ENCODE data around the gene PTPRN2. TPM values are rescaled to one million over a fixed set of nuclear protein-coding genes. Genes with fewer than 3 reads are reported as not detected.
A peak's percentile ranks its signal among the peaks of the same experiment; 100 is the strongest.

Gene PTPRN2
- total and polyA plus RNA-seq, 2 of the 13 experiments (the other 11 are each of a cell fraction or from before 2014, with no cell fraction given): 2.5 to 24.2 TPM

DNA sequence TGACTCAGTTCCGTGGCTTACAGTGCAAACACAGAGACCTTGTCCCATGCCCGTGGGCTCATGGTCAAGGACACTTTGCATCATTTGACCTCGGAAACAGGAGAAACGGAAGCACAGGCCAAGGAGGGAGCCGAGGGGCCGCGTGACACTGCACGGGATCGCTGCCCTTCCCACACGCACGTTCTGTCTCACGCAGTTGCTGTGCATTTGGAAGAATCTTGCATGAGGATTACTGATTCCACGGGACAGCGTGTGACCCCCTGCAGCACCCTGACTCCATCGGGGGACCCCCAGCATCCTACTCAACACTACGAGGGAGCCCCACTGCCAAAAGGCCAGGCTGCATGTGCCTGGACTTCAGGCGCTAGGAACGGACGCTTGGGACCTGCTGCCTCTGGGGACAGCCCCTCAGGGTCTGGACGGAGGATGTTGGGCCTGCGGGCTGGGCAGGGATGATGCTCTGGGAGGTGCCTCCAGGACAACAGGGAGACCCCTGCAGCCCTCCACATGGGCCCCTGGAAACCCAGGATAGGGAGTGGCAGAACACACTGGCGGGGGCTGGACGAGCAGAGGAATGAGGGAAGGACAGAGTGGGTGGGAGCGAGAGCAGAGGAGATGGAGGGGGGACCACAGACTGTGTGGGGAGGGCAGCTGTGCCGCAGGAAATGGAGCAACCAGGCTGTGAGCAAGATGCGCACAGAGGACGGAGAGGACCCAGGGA, 1028.6 kb downstream of the PTPRN2 start (continued):
- TF ChIP-seq TCF12 (IDR thresholded peaks at IDR 0.05): no peak
- 0 out of 2 replicates have a peak, but pooled peaks have one; percentile 38 for TF ChIP-seq TCF12 (CRISPR knock-in tag; IDR thresholded peaks at IDR 0.05)
- no peak for TF ChIP-seq EEA1 (CRISPR knock-in tag; IDR thresholded peaks at IDR 0.05; ENCODE audit: borderline replicate concordance)
- TF ChIP-seq POLR2A (IDR thresholded peaks at IDR 0.05; ENCODE audit: insufficient read depth in 1 of 2, low read depth in 2 of 2, low read length in 2 of 2): no peak
- no peak for TF ChIP-seq NFIC (IDR thresholded peaks at IDR 0.05; ENCODE audit: low read length)
- TF ChIP-seq HDAC2 (CRISPR knock-in tag; IDR thresholded peaks at IDR 0.05): peak; percentile 86
- peak; percentile 72; the same call in 1 of the 2 replicates for TF ChIP-seq RXRB (CRISPR knock-in tag; IDR thresholded peaks at IDR 0.05; ENCODE audit: borderline replicate concordance)
- no peak for TF ChIP-seq FOXC1 (CRISPR knock-in tag; IDR thresholded peaks at IDR 0.05; ENCODE audit: borderline replicate concordance)
- TF ChIP-seq DMAP1 (CRISPR knock-in tag; IDR thresholded peaks at IDR 0.05): peak; percentile 5; the same call in 1 of the 2 replicates
- peak; percentile 72; the same call in 1 of the 2 replicates for TF ChIP-seq ZNF772 (CRISPR knock-in tag; IDR thresholded peaks at IDR 0.05)
- TF ChIP-seq ZNF547 (CRISPR knock-in tag; IDR thresholded peaks at IDR 0.05): peak; percentile 60; the same call in 1 of the 2 replicates
- TF ChIP-seq HDAC1 (CRISPR knock-in tag; IDR thresholded peaks at IDR 0.05): peak; percentile 78
- TF ChIP-seq, protein P1, sequence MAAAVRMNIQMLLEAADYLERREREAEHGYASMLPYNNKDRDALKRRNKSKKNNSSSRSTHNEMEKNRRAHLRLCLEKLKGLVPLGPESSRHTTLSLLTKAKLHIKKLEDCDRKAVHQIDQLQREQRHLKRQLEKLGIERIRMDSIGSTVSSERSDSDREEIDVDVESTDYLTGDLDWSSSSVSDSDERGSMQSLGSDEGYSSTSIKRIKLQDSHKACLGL (CRISPR knock-in tag; IDR thresholded peaks at IDR 0.05): peak; percentile 15; the same call in 1 of the 2 replicates
- no peak for TF ChIP-seq YY1 (IDR thresholded peaks at IDR 0.05; ENCODE audit: insufficient read depth, insufficient replicate concordance, low read depth, low read length)
- TF ChIP-seq U2AF2 (IDR thresholded peaks at IDR 0.05; ENCODE audit: low read depth, low read length): no peak
- no peak for TF ChIP-seq YEATS4 (CRISPR knock-in tag; IDR thresholded peaks at IDR 0.05; ENCODE audit: borderline replicate concordance)
- no peak for TF ChIP-seq ARNT2 (CRISPR knock-in tag; IDR thresholded peaks at IDR 0.05; ENCODE audit: low read depth)
- TF ChIP-seq ZNF30 (CRISPR knock-in tag; IDR thresholded peaks at IDR 0.05): no peak
- no peak for TF ChIP-seq ATF2 (CRISPR knock-in tag; IDR thresholded peaks at IDR 0.05)
- no peak for TF ChIP-seq SOX6 (IDR thresholded peaks at IDR 0.05)
- peak; percentile 48; the same call in 1 of the 2 replicates for TF ChIP-seq SOX6 (CRISPR knock-in tag; IDR thresholded peaks at IDR 0.05)
- 0 out of 2 replicates have a peak, but pooled peaks have one; percentile 3 for TF ChIP-seq ZBTB20 (CRISPR knock-in tag; IDR thresholded peaks at IDR 0.05; ENCODE audit: borderline replicate concordance, low read depth)
- peak; percentile 72; the same call in 1 of the 2 replicates for TF ChIP-seq HNF1B (CRISPR knock-in tag; IDR thresholded peaks at IDR 0.05)
- TF ChIP-seq, protein P2, sequence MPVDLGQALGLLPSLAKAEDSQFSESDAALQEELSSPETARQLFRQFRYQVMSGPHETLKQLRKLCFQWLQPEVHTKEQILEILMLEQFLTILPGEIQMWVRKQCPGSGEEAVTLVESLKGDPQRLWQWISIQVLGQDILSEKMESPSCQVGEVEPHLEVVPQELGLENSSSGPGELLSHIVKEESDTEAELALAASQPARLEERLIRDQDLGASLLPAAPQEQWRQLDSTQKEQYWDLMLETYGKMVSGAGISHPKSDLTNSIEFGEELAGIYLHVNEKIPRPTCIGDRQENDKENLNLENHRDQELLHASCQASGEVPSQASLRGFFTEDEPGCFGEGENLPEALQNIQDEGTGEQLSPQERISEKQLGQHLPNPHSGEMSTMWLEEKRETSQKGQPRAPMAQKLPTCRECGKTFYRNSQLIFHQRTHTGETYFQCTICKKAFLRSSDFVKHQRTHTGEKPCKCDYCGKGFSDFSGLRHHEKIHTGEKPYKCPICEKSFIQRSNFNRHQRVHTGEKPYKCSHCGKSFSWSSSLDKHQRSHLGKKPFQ (CRISPR knock-in tag; IDR thresholded peaks at IDR 0.05; ENCODE audit: insufficient replicate concordance): peak; percentile 70
- no peak for TF ChIP-seq PBX3 (CRISPR knock-in tag; IDR thresholded peaks at IDR 0.05; ENCODE audit: borderline replicate concordance)
